ENCODE data around the gene FAM193A. TPM values are rescaled to one million over a fixed set of nuclear protein-coding genes. Genes with fewer than 3 reads are reported as not detected.

The FAM193A gene
- total RNA-seq, 4 donors from 2014 or later = 27.7 to 40.4 (median 31.1) TPM

DNA sequence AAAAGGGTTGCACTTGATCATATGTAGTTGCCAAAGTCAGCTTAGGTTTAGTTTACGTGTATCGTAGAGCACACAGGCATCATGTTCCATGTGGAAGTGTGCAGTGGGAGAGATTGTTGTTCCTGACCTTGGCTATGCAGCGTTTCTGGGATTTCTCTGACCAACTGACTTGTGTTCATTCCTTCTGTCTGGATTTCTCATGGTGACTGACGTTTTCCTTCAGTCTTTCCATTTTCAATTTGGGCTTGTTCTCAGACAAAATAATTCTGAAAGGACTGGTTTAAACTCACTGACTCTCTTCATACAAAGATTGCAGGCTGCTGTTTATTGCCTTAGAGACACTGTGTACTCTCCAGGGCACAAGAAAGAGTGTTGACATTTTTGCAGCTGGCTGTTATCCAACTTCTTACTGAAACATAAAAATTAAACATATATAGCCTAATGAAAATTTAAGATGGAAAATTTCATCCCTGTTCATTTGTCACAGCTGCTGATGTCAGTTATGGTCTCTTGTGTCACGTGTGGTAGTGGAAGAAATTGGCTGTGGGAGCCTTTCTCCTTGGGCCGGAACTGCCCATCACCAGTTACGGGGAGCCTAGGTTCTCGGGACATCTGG lies 124.3 kb downstream of the FAM193A start:
- Histone ChIP-seq H3K36me3 (peaks cover 0 to 28% (median 4%) of the 10 kb centered on the region in 4 donors), H3K9me3 (no peaks in the 10 kb centered on the region), H3K27ac (peak overlapping the region; percentile 37 to 76 (median 72)), H3K4me1 (peaks cover 3 to 24% (median 9%) of the 10 kb centered on the region in 4 donors), H3K27me3 (no peaks in the 10 kb centered on the region), H3K4me3 (no peak overlapping the region)
- no peak for DNase-seq
- 45 to 58% methylated on average over 3 to 8 of the region's 8 CpGs for WGBS, 2 donors (ENCODE audit: low coverage in 1 of 2)
- intact Hi-C loops (cut with DNase I; ENCODE audit: low total_unique reads) (no loop called here), in situ Hi-C loops (cut with MboI; ENCODE audit: low pct_ligation_motif_present in 1 of 4, low pct_unique_long_range_greater_than_20kb in 1 of 4, low sequenced_read_pairs in 3 of 4) (no loop called here)
- TF ChIP-seq, protein P1, sequence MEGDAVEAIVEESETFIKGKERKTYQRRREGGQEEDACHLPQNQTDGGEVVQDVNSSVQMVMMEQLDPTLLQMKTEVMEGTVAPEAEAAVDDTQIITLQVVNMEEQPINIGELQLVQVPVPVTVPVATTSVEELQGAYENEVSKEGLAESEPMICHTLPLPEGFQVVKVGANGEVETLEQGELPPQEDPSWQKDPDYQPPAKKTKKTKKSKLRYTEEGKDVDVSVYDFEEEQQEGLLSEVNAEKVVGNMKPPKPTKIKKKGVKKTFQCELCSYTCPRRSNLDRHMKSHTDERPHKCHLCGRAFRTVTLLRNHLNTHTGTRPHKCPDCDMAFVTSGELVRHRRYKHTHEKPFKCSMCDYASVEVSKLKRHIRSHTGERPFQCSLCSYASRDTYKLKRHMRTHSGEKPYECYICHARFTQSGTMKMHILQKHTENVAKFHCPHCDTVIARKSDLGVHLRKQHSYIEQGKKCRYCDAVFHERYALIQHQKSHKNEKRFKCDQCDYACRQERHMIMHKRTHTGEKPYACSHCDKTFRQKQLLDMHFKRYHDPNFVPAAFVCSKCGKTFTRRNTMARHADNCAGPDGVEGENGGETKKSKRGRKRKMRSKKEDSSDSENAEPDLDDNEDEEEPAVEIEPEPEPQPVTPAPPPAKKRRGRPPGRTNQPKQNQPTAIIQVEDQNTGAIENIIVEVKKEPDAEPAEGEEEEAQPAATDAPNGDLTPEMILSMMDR (IDR thresholded peaks at IDR 0.05) = no peak
- TF ChIP-seq POLR2AphosphoS5 (IDR thresholded peaks at IDR 0.05) = peak in 1 of 3 donors; percentile 43

DNA sequence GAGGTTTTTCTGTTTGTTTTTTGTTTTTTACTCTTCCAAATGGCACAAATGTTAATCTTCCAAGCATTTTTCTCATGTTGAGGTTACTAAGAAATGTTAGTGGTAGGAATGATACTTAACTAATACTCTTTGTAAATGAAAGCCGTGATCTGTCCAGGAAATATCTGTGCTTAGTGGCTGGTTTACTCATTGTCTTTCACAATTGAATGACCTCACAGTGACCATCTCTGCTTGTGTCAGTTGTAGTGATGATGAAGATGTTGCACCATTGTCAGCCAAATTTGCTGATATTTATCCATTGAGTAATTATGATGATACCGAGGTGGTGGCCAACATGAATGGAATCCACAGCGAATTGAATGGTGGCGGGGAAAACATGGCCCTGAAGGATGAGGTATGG lies 126.2 kb downstream of the FAM193A start:
- TF ChIP-seq POLR2A (IDR thresholded peaks at IDR 0.05) (no peak), POLR2AphosphoS5 (IDR thresholded peaks at IDR 0.05) (no peak), EP300 (IDR thresholded peaks at IDR 0.05; ENCODE audit: low read depth) (no peak)
- TF ChIP-seq, protein P1 (IDR thresholded peaks at IDR 0.05) = no peak
- Histone ChIP-seq H3K4me1 (peaks cover 3 to 42% (median 18%) of the 10 kb centered on the region in 4 donors), H3K9me3 (no peaks in the 10 kb centered on the region), H3K4me3 (no peak overlapping the region), H3K27me3 (no peaks in the 10 kb centered on the region), H3K36me3 (peaks cover 0 to 28% (median 4%) of the 10 kb centered on the region in 4 donors), H3K27ac (peak overlapping the region in 1 of 4 donors; percentile 76)
- no peak for DNase-seq
- WGBS, 2 donors (ENCODE audit: low coverage in 1 of 2) = 85 to 95% methylated on average over 3 to 4 of the region's 4 CpGs
- in situ Hi-C loops (cut with MboI; ENCODE audit: low pct_ligation_motif_present in 1 of 4, low pct_unique_long_range_greater_than_20kb in 1 of 4, low sequenced_read_pairs in 3 of 4) (no loop called here), intact Hi-C loops (cut with DNase I; ENCODE audit: low total_unique reads) (no loop called here)

DNA sequence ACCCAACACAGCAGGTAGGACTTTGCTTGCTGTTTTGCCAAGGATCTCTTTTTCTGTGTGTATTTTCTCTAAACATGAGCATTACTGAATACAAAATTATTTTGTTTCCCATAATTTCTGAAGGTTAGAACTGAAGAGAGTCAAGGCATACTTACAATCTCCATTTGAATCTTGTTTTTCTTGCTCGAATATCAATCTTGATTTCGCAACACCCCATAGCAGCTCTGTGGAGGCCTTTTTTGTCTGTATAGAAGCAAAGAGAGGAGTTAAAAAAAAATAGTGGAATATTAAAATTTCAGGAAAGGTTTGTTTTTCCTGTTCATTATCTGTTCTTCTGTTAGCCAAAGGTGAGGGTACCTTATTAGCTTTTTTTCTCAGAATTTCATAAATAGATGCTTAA lies 126.8 kb downstream of the FAM193A start:
- WGBS, 2 donors (ENCODE audit: low coverage in 1 of 2) = 84 to 89% methylated on average over 2 of the region's 2 CpGs
- DNase-seq = no peak
- intact Hi-C loops (cut with DNase I; ENCODE audit: low total_unique reads) = no loop called here
- Histone ChIP-seq H3K27ac (no peak overlapping the region), H3K27me3 (no peaks in the 10 kb centered on the region), H3K9me3 (no peaks in the 10 kb centered on the region), H3K4me3 (no peak overlapping the region), H3K36me3 (peaks cover 0 to 23% (median 4%) of the 10 kb centered on the region in 4 donors), H3K4me1 (peaks cover 3 to 48% (median 20%) of the 10 kb centered on the region in 4 donors)
- in situ Hi-C loops (cut with MboI; ENCODE audit: low pct_ligation_motif_present in 1 of 4, low pct_unique_long_range_greater_than_20kb in 1 of 4, low sequenced_read_pairs in 3 of 4) = no loop called here
- TF ChIP-seq POLR2A (IDR thresholded peaks at IDR 0.05) = no peak
- TF ChIP-seq POLR2AphosphoS5 (IDR thresholded peaks at IDR 0.05) = no peak
- no peak for TF ChIP-seq EP300 (IDR thresholded peaks at IDR 0.05; ENCODE audit: low read depth)
- TF ChIP-seq, protein P1 (IDR thresholded peaks at IDR 0.05) = no peak

DNA sequence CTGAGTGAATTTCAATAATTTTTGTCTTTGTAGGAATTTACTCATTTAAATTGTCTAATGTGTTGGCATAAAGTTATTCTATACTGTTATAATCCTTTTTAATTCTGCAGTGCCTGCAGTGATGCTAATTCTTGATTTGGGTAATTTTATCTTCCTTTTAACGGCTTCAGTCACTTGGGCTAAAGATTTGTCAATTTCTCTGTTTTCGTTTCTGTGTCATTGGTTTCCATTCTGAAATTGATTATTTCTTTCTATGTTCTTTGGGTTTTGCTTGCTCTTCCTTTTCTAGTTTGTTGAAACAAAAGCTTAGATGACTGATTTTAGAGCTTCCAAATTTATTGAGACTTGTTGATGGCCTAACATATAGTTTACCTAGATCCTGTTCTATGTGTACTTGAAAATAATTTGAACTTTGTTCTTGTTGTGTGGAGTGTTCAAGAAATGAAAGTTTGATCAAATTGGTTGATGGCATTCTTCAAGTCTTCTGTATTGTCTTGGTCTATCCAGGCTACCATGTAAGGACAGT lies 130.3 kb downstream of the FAM193A start:
- peak overlapping the region in 1 of 4 donors; percentile 12 for H3K4me3 ChIP-seq
- H3K9me3 ChIP-seq = no peaks in the 10 kb centered on the region
- DNase-seq = no peak
- no peak for TF ChIP-seq POLR2A (IDR thresholded peaks at IDR 0.05)
- peak overlapping the region in 3 of 4 donors; percentile 7 to 42 (median 40) for H3K27ac ChIP-seq
- WGBS, 2 donors (ENCODE audit: low coverage in 1 of 2) = 69 to 90% methylated on average over 2 of the region's 2 CpGs
- no peaks in the 10 kb centered on the region for H3K27me3 ChIP-seq
- intact Hi-C loops (cut with DNase I; ENCODE audit: low total_unique reads) (no loop called here), in situ Hi-C loops (cut with MboI; ENCODE audit: low pct_ligation_motif_present in 1 of 4, low pct_unique_long_range_greater_than_20kb in 1 of 4, low sequenced_read_pairs in 3 of 4) (no loop called here)
- peaks cover 0 to 27% (median 11%) of the 10 kb centered on the region in 4 donors for H3K4me1 ChIP-seq
- peaks cover 0 to 15% (median 0%) of the 10 kb centered on the region in 4 donors for H3K36me3 ChIP-seq

Measured in transverse colon (tissue), 4 donors.